HEK293 (cell line): ENCODE measurements around the gene DUS3L.
A peak's percentile ranks its signal among the peaks of the same experiment; 100 is the strongest.

Source experiments
- SETDB1 ChIP-seq: IDR thresholded peaks from one replicate; pipeline ENCODE4 v1.6.1; 2017; ENCODE audit warnings: mild to moderate bottlenecking, low read length, moderate library complexity, mixed read lengths; ENCODE audit not compliant: insufficient read length
- TF ChIP-seq, protein P1 (sequence below): fragments of 450-650 bp; formaldehyde crosslinking; IDR thresholded peaks from 2 replicates; pipeline ENCODE4 v1.5.1; 2016; ENCODE audit warnings: missing biosample characterization, missing genetic modification characterization

DNA sequence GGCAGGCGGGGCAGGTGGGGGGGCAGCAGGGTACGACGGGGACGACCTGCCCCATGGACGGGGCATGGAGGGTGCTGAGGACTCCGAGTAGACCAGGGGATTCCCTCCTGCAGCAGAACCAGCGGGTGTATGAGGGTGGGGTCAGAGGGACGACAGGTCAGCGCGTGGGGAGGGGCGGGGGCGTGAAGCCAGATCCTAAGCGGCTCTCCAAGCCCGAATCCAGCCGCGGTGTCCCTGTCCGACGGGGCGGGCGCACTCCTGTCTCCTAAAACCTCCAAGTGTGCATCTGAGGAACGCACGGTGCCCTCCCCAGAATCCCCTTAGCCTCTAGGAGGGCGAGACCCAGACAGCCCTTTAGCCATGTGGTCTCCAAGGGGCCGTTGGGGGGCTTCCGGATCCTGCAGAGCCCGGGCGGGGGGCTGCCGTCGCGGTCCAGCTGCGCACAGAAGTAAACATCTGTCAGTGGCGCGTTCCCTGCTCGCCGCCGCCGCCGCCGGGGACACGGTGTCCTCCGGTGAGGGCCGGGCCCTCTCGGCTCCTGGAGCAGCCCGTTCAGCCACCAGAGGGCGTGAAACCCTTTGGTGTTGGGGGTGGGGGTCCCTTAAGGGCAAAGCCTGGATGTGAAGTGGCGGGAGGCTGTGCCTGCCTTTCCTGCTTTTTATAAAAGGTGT is 14.6 kb upstream of the DUS3L start:
- TF ChIP-seq, protein P1, sequence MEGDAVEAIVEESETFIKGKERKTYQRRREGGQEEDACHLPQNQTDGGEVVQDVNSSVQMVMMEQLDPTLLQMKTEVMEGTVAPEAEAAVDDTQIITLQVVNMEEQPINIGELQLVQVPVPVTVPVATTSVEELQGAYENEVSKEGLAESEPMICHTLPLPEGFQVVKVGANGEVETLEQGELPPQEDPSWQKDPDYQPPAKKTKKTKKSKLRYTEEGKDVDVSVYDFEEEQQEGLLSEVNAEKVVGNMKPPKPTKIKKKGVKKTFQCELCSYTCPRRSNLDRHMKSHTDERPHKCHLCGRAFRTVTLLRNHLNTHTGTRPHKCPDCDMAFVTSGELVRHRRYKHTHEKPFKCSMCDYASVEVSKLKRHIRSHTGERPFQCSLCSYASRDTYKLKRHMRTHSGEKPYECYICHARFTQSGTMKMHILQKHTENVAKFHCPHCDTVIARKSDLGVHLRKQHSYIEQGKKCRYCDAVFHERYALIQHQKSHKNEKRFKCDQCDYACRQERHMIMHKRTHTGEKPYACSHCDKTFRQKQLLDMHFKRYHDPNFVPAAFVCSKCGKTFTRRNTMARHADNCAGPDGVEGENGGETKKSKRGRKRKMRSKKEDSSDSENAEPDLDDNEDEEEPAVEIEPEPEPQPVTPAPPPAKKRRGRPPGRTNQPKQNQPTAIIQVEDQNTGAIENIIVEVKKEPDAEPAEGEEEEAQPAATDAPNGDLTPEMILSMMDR = peak; percentile 85
- TF ChIP-seq SETDB1 = no peak
